Mammary epithelial cell (primary cell): ENCODE results near the gene SMARCA2.

Source experiments
- EZH2 ChIP-seq: IDR thresholded peaks from 2 replicates; pipeline ENCODE4 v1.6.1; 2012; ENCODE audit warnings: low read length, inconsistent platforms, borderline replicate concordance
- TF ChIP-seq, protein P1 (sequence below), 2 donors: IDR thresholded peaks in 1 of 2; conservative IDR thresholded peaks in 1 of 2; 2 replicates each; pipeline ENCODE4 v1.5.1; 2011 to 2012; ENCODE audit warnings: inconsistent platforms in 2 of 2, low read length in 2 of 2, mild to moderate bottlenecking in 2 of 2, control low read depth in 1 of 2, low read depth in 1 of 2; ENCODE audit not compliant: insufficient read depth in 1 of 2; ENCODE audit errors: extremely low read depth in 1 of 2

DNA sequence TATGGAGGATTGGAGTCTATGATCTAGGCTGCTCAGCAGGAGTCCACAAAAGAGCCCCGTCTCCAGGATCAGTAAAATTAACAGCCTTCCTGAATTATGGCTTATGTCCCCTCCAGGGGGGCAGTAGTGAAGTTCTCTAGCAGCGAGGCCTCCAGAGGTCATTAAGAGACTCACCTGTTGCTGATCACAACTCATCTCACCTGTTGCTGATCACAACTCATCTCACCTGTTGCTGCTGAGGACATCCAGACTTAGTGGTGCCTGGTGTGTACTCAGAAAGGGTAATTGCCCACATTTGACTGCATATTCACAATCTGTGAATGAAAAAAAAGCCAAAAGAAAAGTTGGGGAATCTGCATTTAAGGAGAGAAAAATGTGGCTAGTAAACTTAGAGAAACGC, 129.5 kb downstream of the SMARCA2 start:
- TF ChIP-seq, protein P1, sequence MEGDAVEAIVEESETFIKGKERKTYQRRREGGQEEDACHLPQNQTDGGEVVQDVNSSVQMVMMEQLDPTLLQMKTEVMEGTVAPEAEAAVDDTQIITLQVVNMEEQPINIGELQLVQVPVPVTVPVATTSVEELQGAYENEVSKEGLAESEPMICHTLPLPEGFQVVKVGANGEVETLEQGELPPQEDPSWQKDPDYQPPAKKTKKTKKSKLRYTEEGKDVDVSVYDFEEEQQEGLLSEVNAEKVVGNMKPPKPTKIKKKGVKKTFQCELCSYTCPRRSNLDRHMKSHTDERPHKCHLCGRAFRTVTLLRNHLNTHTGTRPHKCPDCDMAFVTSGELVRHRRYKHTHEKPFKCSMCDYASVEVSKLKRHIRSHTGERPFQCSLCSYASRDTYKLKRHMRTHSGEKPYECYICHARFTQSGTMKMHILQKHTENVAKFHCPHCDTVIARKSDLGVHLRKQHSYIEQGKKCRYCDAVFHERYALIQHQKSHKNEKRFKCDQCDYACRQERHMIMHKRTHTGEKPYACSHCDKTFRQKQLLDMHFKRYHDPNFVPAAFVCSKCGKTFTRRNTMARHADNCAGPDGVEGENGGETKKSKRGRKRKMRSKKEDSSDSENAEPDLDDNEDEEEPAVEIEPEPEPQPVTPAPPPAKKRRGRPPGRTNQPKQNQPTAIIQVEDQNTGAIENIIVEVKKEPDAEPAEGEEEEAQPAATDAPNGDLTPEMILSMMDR (conservative IDR thresholded peaks at IDR 0.05 in 1 of 2, IDR thresholded peaks at IDR 0.05 in 1 of 2; ENCODE audit: extremely low read depth in 1 of 2, insufficient read depth in 1 of 2, low read depth in 1 of 2, low read length in 2 of 2), result no peak
- TF ChIP-seq EZH2, result no peak
